Tracheal epithelial cell (primary cell): Measurements from ENCODE around the gene EFNA1. TPM values are rescaled to one million over a fixed set of nuclear protein-coding genes. Genes with fewer than 3 reads are reported as not detected.

ENCODE experiments used
- total RNA-seq: library from RNA; depleted of rRNA; stranded (reverse); fragments of >200 nt; gene quantifications from 2 replicates; pipeline ENCODE4 v1.2.1, GENCODE V29; 2014

EFNA1 gene
- total RNA-seq = 44.8 and 111 TPM in 2 replicates

GRCh38 chr1:155127105-155127966, at the start of gene EFNA1:
Gene EFNA1, plus strand, starts transcription at chr1:155127876. Its CDS starts 102 bp downstream, at chr1:155127978.

GRCh38 chr1:155078469-155079209, 49.0 kb upstream of the EFNA1 start, which contains the start of gene EFNA3:
Gene EFNA3, plus strand, starts transcription at chr1:155078837. Its CDS starts 105 bp downstream, at chr1:155078942.

GRCh38 chr1:155135415-155136028, 7.8 kb downstream of the EFNA1 start, which contains the start of gene SLC50A1:
Gene SLC50A1, plus strand, starts transcription at chr1:155135852. Its CDS starts 60 bp downstream, at chr1:155135912.

GRCh38 chr1:155139895-155140629, 12.4 kb downstream of the EFNA1 start, which contains the start of gene DPM3:
Gene DPM3, minus strand, starts transcription at chr1:155140531. Its CDS starts 291 bp downstream, at chr1:155140240.

GRCh38 chr1:155172732-155173477, 45.2 kb downstream of the EFNA1 start, which contains the start of gene KRTCAP2:
Gene KRTCAP2, minus strand, starts transcription at chr1:155173304. Its CDS starts 80 bp downstream, at chr1:155173224.

GRCh38 chr1:155173478-155174323, 46.0 kb downstream of the EFNA1 start, which contains the start of gene TRIM46:
Gene TRIM46, plus strand, starts transcription at chr1:155173849. Its CDS starts 118 bp downstream, at chr1:155173967.

Other genes starting within 250 kb of the EFNA1 start
- gene PMVK, start 191.2 kb upstream of the EFNA1 start, total RNA-seq = 5.3 and 7.5 TPM in 2 replicates
- 34.5 and 46.0 TPM in 2 replicates for gene PBXIP1, start 171.8 kb upstream of the EFNA1 start, total RNA-seq
- gene PYGO2, start 166.1 kb upstream of the EFNA1 start, total RNA-seq = 11.6 and 14.5 TPM in 2 replicates
- gene SHC1, start 157.1 kb upstream of the EFNA1 start, total RNA-seq = 358 and 365 TPM in 2 replicates
- 67.6 and 80.5 TPM in 2 replicates for gene CKS1B, start 153.2 kb upstream of the EFNA1 start, total RNA-seq
- 42.4 and 54.9 TPM in 2 replicates for gene FLAD1, start 144.5 kb upstream of the EFNA1 start, total RNA-seq
- 0.72 TPM in 1 of 2 replicates, not detected in the other for gene LENEP, start 134.3 kb upstream of the EFNA1 start, total RNA-seq
- 50.4 and 64.4 TPM in 2 replicates for gene ZBTB7B, start 125.1 kb upstream of the EFNA1 start, total RNA-seq
- gene DCST2, start 94.1 kb upstream of the EFNA1 start, total RNA-seq = 0.64 TPM in 1 of 2 replicates, not detected in the other
- 0.21 TPM in 1 of 2 replicates, not detected in the other for gene DCST1, start 94.1 kb upstream of the EFNA1 start, total RNA-seq
- gene ADAM15, start 76.6 kb upstream of the EFNA1 start, total RNA-seq = 257 and 285 TPM in 2 replicates
- gene EFNA4, start 64.1 kb upstream of the EFNA1 start, total RNA-seq = 15.8 and 18.1 TPM in 2 replicates
- 9.9 and 12.6 TPM in 2 replicates for gene EFNA3, start 49.0 kb upstream of the EFNA1 start, total RNA-seq
- gene SLC50A1, start 8.0 kb downstream of the EFNA1 start, total RNA-seq = 61.9 and 120 TPM in 2 replicates
- 7.5 and 22.9 TPM in 2 replicates for gene DPM3, start 12.7 kb downstream of the EFNA1 start, total RNA-seq
- gene KRTCAP2, start 45.4 kb downstream of the EFNA1 start, total RNA-seq = 96.9 and 107 TPM in 2 replicates
- 0.85 and 3.4 TPM in 2 replicates for gene TRIM46, start 46.0 kb downstream of the EFNA1 start, total RNA-seq
- 12.1 and 14.7 TPM in 2 replicates for gene THBS3, start 80.0 kb downstream of the EFNA1 start, total RNA-seq
- gene MTX1, start 80.8 kb downstream of the EFNA1 start, total RNA-seq = 52.2 and 86.3 TPM in 2 replicates
- gene ENTREP3, start 127.6 kb downstream of the EFNA1 start, total RNA-seq = 5.8 and 10.7 TPM in 2 replicates
- gene SCAMP3, start 134.5 kb downstream of the EFNA1 start, total RNA-seq = 30.4 and 44.5 TPM in 2 replicates
- 12.6 and 16.4 TPM in 2 replicates for gene CLK2, start 145.6 kb downstream of the EFNA1 start, total RNA-seq
- 0.43 and 0.72 TPM in 2 replicates for gene HCN3, start 149.6 kb downstream of the EFNA1 start, total RNA-seq
- 0.24 TPM in 1 of 2 replicates, not detected in the other for gene PKLR, start 173.6 kb downstream of the EFNA1 start, total RNA-seq
- gene FDPS, start 181.0 kb downstream of the EFNA1 start, total RNA-seq = 183 and 331 TPM in 2 replicates
- 18.6 and 24.1 TPM in 2 replicates for gene RUSC1, start 193.0 kb downstream of the EFNA1 start, total RNA-seq